Left ventricle myocardium superior (tissue), 1 donor: ENCODE results near the gene ITPRIPL1. TPM values are rescaled to one million over a fixed set of nuclear protein-coding genes. Genes with fewer than 3 reads are reported as not detected.

Experiments used
- ATAC-seq: fragments of 200-7000 bp; cut with Tn5 transposase; one replicate; pipeline ENCODE4 v1.9.1; 2020; ENCODE audit warnings: mild to moderate bottlenecking, moderate library complexity
- DNase-seq: peaks from one replicate; pipeline ENCODE4 v3.0.0-alpha.2; 2020
- intact Hi-C: fragments of 100-400 bp; cut with micrococcal nuclease; formaldehyde crosslinking; loops from one replicate; pipeline ENCODE4 v1.11.0; 2022
- total RNA-seq: library from RNA; stranded (reverse); fragmentation: NEBNext Ultra II Directional; extraction: Animal tissue kit (Norgen Biotek cat#: 25700); gene quantifications from one replicate; pipeline ENCODE4 v1.2.1, GENCODE V29; 2021
- donor health status: DM: no; HTN: yes; CAD: no; lungs with severe emphysema.

ITPRIPL1 gene
- total RNA-seq, 1 donor from 2014 or later, result 1.3 TPM

GRCh38 chr2:96353032-96353561 is 28.0 kb downstream of the ITPRIPL1 start:
- DNase-seq (peak; percentile 78), ATAC-seq (peak; percentile 65)
- intact Hi-C loops, result no loop called here

- peak; percentile 41 for ATAC-seq
- intact Hi-C loops, result no loop called here
- no peak for DNase-seq
These were observed 28.5 kb downstream of the ITPRIPL1 start for GRCh38 chr2:96353606-96354101.

GRCh38 chr2:96354492-96354891 is 29.4 kb downstream of the ITPRIPL1 start:
- ATAC-seq, result no peak
- intact Hi-C loops, result no loop called here

GRCh38 chr2:96356889-96357288 is 31.8 kb downstream of the ITPRIPL1 start:
- intact Hi-C loops, result no loop called here
- peak; percentile 88 for ATAC-seq

More at GRCh38 chr2:96354492-96354891, 29.4 kb downstream of the ITPRIPL1 start:
- no peak for DNase-seq

GRCh38 chr2:96359310-96359709 is 34.2 kb downstream of the ITPRIPL1 start:
- DNase-seq, result peak; percentile 52
- intact Hi-C loops, result no loop called here
- ATAC-seq, result peak; percentile 53

More at GRCh38 chr2:96356889-96357288, 31.8 kb downstream of the ITPRIPL1 start:
- peak; percentile 45 for DNase-seq

- intact Hi-C loops, result no loop called here
These were observed 34.7 kb downstream of the ITPRIPL1 start for GRCh38 chr2:96359866-96360265.

GRCh38 chr2:96361751-96362150 is 36.6 kb downstream of the ITPRIPL1 start:
- DNase-seq (no peak), ATAC-seq (no peak)
- intact Hi-C loops, result no loop called here

More at GRCh38 chr2:96359866-96360265, 34.7 kb downstream of the ITPRIPL1 start:
- ATAC-seq (no peak), DNase-seq (no peak)

- no peak for DNase-seq
- ATAC-seq, result no peak
- intact Hi-C loops, result no loop called here
These were observed 44.1 kb downstream of the ITPRIPL1 start for GRCh38 chr2:96369186-96369585.

- intact Hi-C loops, result no loop called here
- ATAC-seq (peak; percentile 77), DNase-seq (peak; percentile 57)
These were observed 49.3 kb downstream of the ITPRIPL1 start for GRCh38 chr2:96374211-96374951.

Other genes starting within 250 kb of the ITPRIPL1 start
- gene ADRA2B, start 208.7 kb upstream of the ITPRIPL1 start, total RNA-seq, result 5.0 TPM
- gene ASTL, start 186.8 kb upstream of the ITPRIPL1 start, total RNA-seq, result not detected
- 1.9 TPM for gene DUSP2, start 179.9 kb upstream of the ITPRIPL1 start, total RNA-seq
- 214 TPM for gene STARD7, start 116.5 kb upstream of the ITPRIPL1 start, total RNA-seq
- gene TMEM127, start 59.3 kb upstream of the ITPRIPL1 start, total RNA-seq, result 71.2 TPM
- 63.1 TPM for gene CIAO1, start 59.1 kb upstream of the ITPRIPL1 start, total RNA-seq
- gene SNRNP200, start 19.8 kb upstream of the ITPRIPL1 start, total RNA-seq, result 55.3 TPM
- 1.4 TPM for gene NCAPH, start 10.4 kb downstream of the ITPRIPL1 start, total RNA-seq
- gene NEURL3, start 180.0 kb downstream of the ITPRIPL1 start, total RNA-seq, result not detected
- 6.9 TPM for gene ARID5A, start 211.4 kb downstream of the ITPRIPL1 start, total RNA-seq